ENCODE measurements around the gene DENND4A. TPM values are rescaled to one million over a fixed set of nuclear protein-coding genes. Genes with fewer than 3 reads are reported as not detected.
A peak's percentile ranks its signal among the peaks of the same experiment; 100 is the strongest.
"Not testable (repeated sequence)": the region's sequence is repeated elsewhere in the genome, so short reads cannot be mapped to it uniquely, and the experiment has no call there.

Gene DENND4A
- total RNA-seq, 2 experiments from 2014 or later, result 39.9 to 41.3 TPM

- ChIA-PET CTCF (no interaction called here), POLR2A (no interaction called here)
- Mint-ChIP-seq H3K27ac (no peak overlapping the region), H3K36me3 (peaks cover 5% of the 10 kb centered on the region), H3K9me3 (no peaks in the 10 kb centered on the region), H3K4me3 (no peak overlapping the region), H3K27me3 (no peaks in the 10 kb centered on the region), H3K4me1 (ENCODE audit: low read depth) (no peaks in the 10 kb centered on the region)
- intact Hi-C loops (cut with micrococcal nuclease), result loop anchor here (10.0 kb wide), 1 partner anchor 675 kb away; the partner anchor contains the start of gene DIS3L
- DNase-seq, result no peak
Measured at GRCh38 chr15:65619626-65620290, 172.3 kb downstream of the DENND4A start.

- CTCF ChIA-PET, result no interaction called here
- peaks cover 1% of the 10 kb centered on the region for H3K36me3 Mint-ChIP-seq
- POLR2A ChIA-PET, result interaction anchor here (0.5 kb wide), 1 partner anchor 16 kb away, joined by 4 read pairs; no protein-coding TSS in a partner anchor
Measured at GRCh38 chr15:65618560-65619109, 173.5 kb downstream of the DENND4A start.

GRCh38 chr15:65615887-65616286, 176.2 kb downstream of the DENND4A start:
- POLR2A ChIA-PET, H3K4me3 Mint-ChIP-seq: not testable (repeated sequence)

More at GRCh38 chr15:65618560-65619109, 173.5 kb downstream of the DENND4A start:
- Mint-ChIP-seq H3K4me1 (ENCODE audit: low read depth) (no peaks in the 10 kb centered on the region), H3K27me3 (no peaks in the 10 kb centered on the region), H3K9me3 (no peaks in the 10 kb centered on the region), H3K4me3 (no peak overlapping the region), H3K27ac (no peak overlapping the region)
- intact Hi-C loops (cut with micrococcal nuclease), result loop anchor here (10.0 kb wide), 1 partner anchor 676 kb away; the partner anchor contains the start of gene DIS3L
- DNase-seq, result no peak

GRCh38 chr15:65612949-65613744, 178.9 kb downstream of the DENND4A start:
- H3K27ac Mint-ChIP-seq, result no peak overlapping the region
- intact Hi-C loops (cut with micrococcal nuclease), result loop anchor here (10.0 kb wide), 1 partner anchor 682 kb away; the partner anchor contains the start of gene DIS3L
- no peak overlapping the region for H3K4me3 Mint-ChIP-seq
- no peaks in the 10 kb centered on the region for H3K27me3 Mint-ChIP-seq
- H3K4me1 Mint-ChIP-seq (ENCODE audit: low read depth), result peaks cover 22% of the 10 kb centered on the region
- peaks cover 1% of the 10 kb centered on the region for H3K36me3 Mint-ChIP-seq
- no peak for DNase-seq
- POLR2A ChIA-PET, result no interaction called here
- H3K9me3 Mint-ChIP-seq, result no peaks in the 10 kb centered on the region
- CTCF ChIA-PET, result interaction anchor here (0.7 to 1.8 kb wide), 4 partner anchors 17 to 249 kb away, joined by 3 read pairs; no protein-coding TSS in a partner anchor

More at GRCh38 chr15:65615887-65616286, 176.2 kb downstream of the DENND4A start:
- H3K4me1 Mint-ChIP-seq (ENCODE audit: low read depth); H3K9me3 Mint-ChIP-seq; DNase-seq; H3K27ac Mint-ChIP-seq; H3K27me3 Mint-ChIP-seq; CTCF ChIA-PET; H3K36me3 Mint-ChIP-seq: not testable (repeated sequence)
- intact Hi-C loops (cut with micrococcal nuclease), result loop anchor here (10.0 kb wide), 1 partner anchor 679 kb away; the partner anchor contains the start of gene DIS3L

GRCh38 chr15:65612616-65612946, 179.5 kb downstream of the DENND4A start:
- CTCF ChIA-PET, result interaction anchor here (0.7 to 2.7 kb wide), 5 partner anchors 10 to 250 kb away, joined by 3 to 14 read pairs (median 3); no protein-coding TSS in a partner anchor
- Mint-ChIP-seq H3K4me3 (no peak overlapping the region), H3K4me1 (ENCODE audit: low read depth) (peaks cover 27% of the 10 kb centered on the region), H3K27ac (no peak overlapping the region), H3K27me3 (no peaks in the 10 kb centered on the region), H3K36me3 (peaks cover 1% of the 10 kb centered on the region), H3K9me3 (no peaks in the 10 kb centered on the region)
- no peak for DNase-seq
- POLR2A ChIA-PET, result interaction anchor here (1.9 to 2.5 kb wide), 2 partner anchors 9 to 82 kb away, joined by 7 to 11 read pairs; partner anchors contain the start of genes HACD3 and SLC24A1
- intact Hi-C loops (cut with micrococcal nuclease), result loop anchor here (10.0 kb wide), 1 partner anchor 682 kb away; the partner anchor contains the start of gene DIS3L

GRCh38 chr15:65611888-65612615, 180.0 kb downstream of the DENND4A start:
- CTCF ChIA-PET, result interaction anchor here (0.7 to 2.7 kb wide), 6 partner anchors 10 to 251 kb away, joined by 3 to 14 read pairs (median 4); no protein-coding TSS in a partner anchor
- H3K27ac Mint-ChIP-seq, result peak overlapping the region; percentile 97
- no peaks in the 10 kb centered on the region for H3K27me3 Mint-ChIP-seq
- POLR2A ChIA-PET, result interaction anchor here (1.6 to 2.5 kb wide), 4 partner anchors 9 to 221 kb away, joined by 5 to 11 read pairs (median 8); partner anchors contain the start of genes HACD3 and SLC24A1
- peaks cover 1% of the 10 kb centered on the region for H3K36me3 Mint-ChIP-seq
- H3K4me3 Mint-ChIP-seq, result peak overlapping the region; percentile 97
- DNase-seq, result no peak
- intact Hi-C loops (cut with micrococcal nuclease), result loop anchor here (1.0 to 10.0 kb wide), 2 partner anchors 95 to 683 kb away; partner anchors contain the start of genes DIS3L and DPP8
- H3K9me3 Mint-ChIP-seq, result no peaks in the 10 kb centered on the region
- peaks cover 27% of the 10 kb centered on the region for H3K4me1 Mint-ChIP-seq (ENCODE audit: low read depth)

- CTCF ChIA-PET, result interaction anchor here (0.6 to 2.7 kb wide), 10 partner anchors 17 to 683 kb away, joined by 3 to 14 read pairs (median 4); partner anchors contain the start of genes HACD3 and RAB11A
- POLR2A ChIA-PET, result interaction anchor here (0.9 to 2.5 kb wide), 11 partner anchors 10 to 399 kb away, joined by 3 to 11 read pairs (median 5); partner anchors contain the start of genes DPP8, HACD3, RAB11A and SLC24A1
- intact Hi-C loops (cut with micrococcal nuclease), result loop anchor here (1.0 to 10.0 kb wide), 2 partner anchors 94 to 684 kb away; partner anchors contain the start of genes DIS3L and DPP8
- Mint-ChIP-seq H3K27ac (peak within 1 kb of the TSS; percentile 97), H3K9me3 (no peaks in the 10 kb centered on the region), H3K27me3 (no peaks in the 10 kb centered on the region), H3K36me3 (peaks cover 2% of the 10 kb centered on the region), H3K4me3 (peak within 1 kb of the TSS; percentile 97), H3K4me1 (ENCODE audit: low read depth) (peaks cover 27% of the 10 kb centered on the region)
- DNase-seq, result peak; percentile 97
Measured at GRCh38 chr15:65610871-65611718, 181.0 kb downstream of the DENND4A start, which contains the start of gene INTS14. INTS14 (minus strand) TSS chr15:65611131; CDS start chr15:65607380, 3,751 bp downstream.

Small RNA genes lying within 50 kb of the gene (microRNA-seq; reads per million reads assigned to microRNA genes)
- not detected for gene MIR4511 (ENCODE audit: borderline microRNAs expressed, borderline number of aligned reads, borderline replicate concordance)

Other genes with a start within 250 kb of the DENND4A start
- gene INTS14, start 181.2 kb downstream of the DENND4A start, total RNA-seq, result 10 to 100 TPM; 42.5 to 42.7 TPM
- 10 to 100 TPM in 1 of 2 experiments, 1 to 10 TPM in 1; 8.8 to 13.5 TPM for gene SLC24A1, start 170.4 kb downstream of the DENND4A start, total RNA-seq
- 100 to 1,000 TPM; 171 to 181 TPM for gene RAB11A, start 77.2 kb upstream of the DENND4A start, total RNA-seq

Data from activated CD4-positive, alpha-beta memory T cell treated with anti-CD3 and anti-CD28 coated beads for 36 hours (primary cell).